ENCODE data around the gene VSTM5. TPM values are rescaled to one million over a fixed set of nuclear protein-coding genes. Genes with fewer than 3 reads are reported as not detected.

VSTM5 gene
- total RNA-seq, 1 experiment from 2014 or later: not detected

DNA sequence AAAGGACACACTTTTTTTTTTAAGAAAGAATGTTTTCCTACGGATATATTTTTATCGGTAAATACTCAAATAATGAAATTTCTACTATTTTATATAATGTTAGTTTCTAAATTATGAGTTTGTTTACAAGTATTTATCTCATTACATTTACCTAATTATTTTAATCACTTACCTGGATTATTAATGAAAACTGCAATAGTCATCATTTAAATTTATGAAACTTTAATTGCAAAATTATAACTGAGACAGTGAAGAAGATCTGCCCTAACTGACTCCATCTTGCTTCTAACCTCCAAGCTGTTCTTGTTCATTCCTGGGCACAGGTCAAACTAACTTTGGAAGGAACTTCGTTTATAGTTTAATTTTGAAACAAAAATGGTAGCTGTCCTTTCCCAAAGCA lies 25.2 kb upstream of the VSTM5 start:
- Histone ChIP-seq H3K9ac (ENCODE audit: extremely low read depth, insufficient read length, low read length) (no peak overlapping the region), H3K14ac (ENCODE audit: insufficient read depth, low read length) (no peak overlapping the region), H3K4me2 (ENCODE audit: insufficient read depth, insufficient read length, low read length) (no peak overlapping the region), H4K20me1 (ENCODE audit: control insufficient read depth, insufficient read depth, insufficient read length) (no peaks in the 10 kb centered on the region), H3K4me1 (ENCODE audit: insufficient read depth, low read length) (peaks cover 7% of the 10 kb centered on the region; the same call in 1 of the 2 replicates), H3K27ac (ENCODE audit: insufficient read length, low read depth, low read length) (no peak overlapping the region), H4K8ac (replicated peaks; ENCODE audit: insufficient read length, low read depth, low read length) (no peak overlapping the region), H2AFZ (ENCODE audit: low read length) (no peak overlapping the region), H2BK12ac (ENCODE audit: insufficient read length, low read depth, low read length) (no peak overlapping the region), H3K4ac (ENCODE audit: low read depth, low read length) (no peak overlapping the region), H4K5ac (ENCODE audit: insufficient read length, low read depth, low read length) (no peak overlapping the region), H2AK5ac (ENCODE audit: insufficient read length, low read length) (no peak overlapping the region), H4K91ac (ENCODE audit: insufficient read length, low read depth, low read length) (no peak overlapping the region), H3K27me3 (ENCODE audit: insufficient read depth, low read length) (no peaks in the 10 kb centered on the region), H3K9me3 (ENCODE audit: control insufficient read depth, low read depth, low read length) (no peaks in the 10 kb centered on the region), H2BK20ac (ENCODE audit: low read depth, low read length, poor library complexity, severe bottlenecking) (no peak overlapping the region), H2BK5ac (ENCODE audit: insufficient read length, low read length) (no peak overlapping the region), H3K23me2 (ENCODE audit: insufficient read length, low read depth, low read length, poor library complexity, severe bottlenecking) (no peaks in the 10 kb centered on the region), H3K18ac (ENCODE audit: insufficient read length, low read depth, low read length) (no peak overlapping the region), H3T11ph (ENCODE audit: low read length) (no peak overlapping the region), H3K56ac (ENCODE audit: insufficient read length, low read depth, low read length) (no peak overlapping the region), H2BK15ac (ENCODE audit: low read depth, low read length) (no peak overlapping the region), H3K79me2 (ENCODE audit: insufficient read depth, low read length) (no peaks in the 10 kb centered on the region), H3K79me1 (ENCODE audit: insufficient read depth, low read depth, low read length, poor library complexity, severe bottlenecking) (no peaks in the 10 kb centered on the region), H3K23ac (ENCODE audit: insufficient read length, low read depth, low read length) (no peak overlapping the region), H2BK120ac (ENCODE audit: low read depth, low read length, poor library complexity, severe bottlenecking) (no peak overlapping the region)
- H3K4me1 Mint-ChIP-seq: peaks cover 39 to 43% of the 10 kb centered on the region in 2 experiments
- no peak for TF ChIP-seq CTCF (conservative IDR thresholded peaks at IDR 0.05)
- no CpG with 5 or more reads among the region's 3 CpGs for WGBS (ENCODE audit: extremely low coverage, insufficient read length, low lambda C conversion rate)
- H3K27me3 Mint-ChIP-seq (ENCODE audit: low read depth): no peaks in the 10 kb centered on the region
- no peak for DNase-seq
- H3K9me3 Mint-ChIP-seq: peaks cover 3 to 10% of the 10 kb centered on the region in 2 experiments
- no peak overlapping the region for H3K4me3 Mint-ChIP-seq
- peaks cover 0 to 3% (median 3%) of the 10 kb centered on the region in 3 experiments; a peak in 3 of 7 replicates for H3K36me3 Mint-ChIP-seq (ENCODE audit: insufficient read depth in 1 of 3, low read depth in 3 of 3)
- H3K27ac Mint-ChIP-seq: no peak overlapping the region; a peak in 1 of 7 replicates
